ENCODE measurements around the gene ADAMTSL2. TPM values are rescaled to one million over a fixed set of nuclear protein-coding genes. Genes with fewer than 3 reads are reported as not detected.

Gene ADAMTSL2
- total and polyA plus RNA-seq, 9 donors = 2.3 to 5.5 (median 4.7) TPM

DNA sequence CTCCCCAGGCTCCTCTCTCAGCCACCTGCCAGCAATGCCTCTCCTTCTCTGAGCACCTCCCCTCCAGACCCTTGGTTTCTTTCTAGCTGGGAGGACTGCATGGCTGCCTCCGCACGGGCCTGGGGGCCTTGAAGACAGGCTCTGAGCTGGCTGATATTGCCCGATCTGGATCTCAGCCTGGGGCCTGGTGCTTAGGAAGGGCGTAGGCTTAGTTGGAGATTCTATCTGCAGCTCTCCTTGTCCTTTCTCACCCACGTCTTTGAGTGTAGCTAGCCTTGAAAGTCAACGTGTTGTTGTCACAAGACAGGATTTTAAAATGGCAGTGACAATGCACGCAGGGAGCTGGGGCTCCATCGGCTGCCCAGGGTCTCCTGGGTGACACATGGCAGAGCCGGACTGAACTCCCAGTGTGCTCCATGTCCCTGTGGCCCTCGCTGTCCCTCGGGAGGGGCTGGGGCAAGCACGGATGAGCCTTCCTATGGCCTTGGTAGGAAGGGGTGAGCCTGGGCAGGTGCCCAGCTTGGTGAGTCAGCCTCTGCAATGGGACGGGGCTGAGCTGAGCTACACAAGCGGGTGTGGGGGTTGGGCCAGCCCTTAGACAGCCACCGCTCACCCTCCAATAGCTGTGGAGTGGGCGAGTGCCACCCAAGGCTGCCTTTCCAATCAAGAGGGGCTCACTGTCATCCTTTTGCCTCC lies 9.4 kb downstream of the ADAMTSL2 start:
- Histone ChIP-seq H3K4me3 (ENCODE audit: low read length) (no peak overlapping the region), H3K9me3 (replicated peaks; ENCODE audit: control insufficient read depth, low read depth, low read length) (no peaks in the 10 kb centered on the region), H3K4me1 (ENCODE audit: control insufficient read depth, insufficient read depth, low read length) (peaks cover 41% of the 10 kb centered on the region), H3K36me3 (ENCODE audit: control insufficient read depth, insufficient read depth, low read length) (no peaks in the 10 kb centered on the region), H3K27me3 (ENCODE audit: control insufficient read depth, insufficient read depth, low read length) (peaks cover 7% of the 10 kb centered on the region), H3K27ac (ENCODE audit: low read length) (no peak overlapping the region)
- 81% methylated on average over 14 of the region's 16 CpGs for WGBS (ENCODE audit: insufficient coverage)
- no peak for DNase-seq

DNA sequence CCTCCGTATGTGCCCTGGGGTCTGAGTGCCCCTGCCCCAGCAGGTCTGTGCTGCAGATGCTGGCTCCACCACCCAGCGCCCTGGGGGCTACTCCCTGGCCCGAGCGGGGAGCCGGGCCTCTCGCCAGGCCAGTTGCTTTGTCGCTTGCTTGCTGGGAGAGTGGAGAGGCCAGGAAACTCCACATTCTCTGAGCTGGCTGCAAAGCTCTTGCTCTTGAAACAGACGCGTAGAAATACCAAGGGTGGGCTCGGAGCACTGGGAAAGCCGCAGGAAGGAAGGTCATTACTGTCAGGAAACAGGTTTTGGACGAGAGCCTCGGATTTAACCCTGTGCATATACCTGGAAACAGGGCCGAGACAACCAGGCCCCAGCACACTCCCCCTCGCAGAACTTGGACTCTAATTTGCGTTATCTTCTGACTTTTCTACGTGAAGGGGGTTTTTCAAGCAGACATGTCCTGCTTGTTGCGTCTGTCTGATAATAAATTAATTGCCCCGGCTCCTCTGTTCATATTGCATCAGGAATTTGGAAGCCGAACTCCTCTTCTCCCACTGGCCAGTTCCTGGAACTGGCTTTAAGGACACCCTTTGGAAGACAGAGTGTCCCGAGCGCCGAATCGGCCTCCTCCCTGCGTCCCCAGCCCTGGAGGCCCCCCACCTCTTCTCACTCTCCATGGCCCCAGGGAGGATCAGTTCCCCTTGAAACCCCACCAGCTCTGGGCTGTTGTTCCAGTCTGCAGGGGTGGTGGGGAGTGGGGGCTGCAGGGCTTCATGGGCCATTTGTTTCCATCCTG lies 11.2 kb downstream of the ADAMTSL2 start:
- WGBS (ENCODE audit: insufficient coverage) = 21% methylated on average over 19 of the region's 25 CpGs
- H3K4me1 ChIP-seq (ENCODE audit: control insufficient read depth, insufficient read depth, low read length) = peaks cover 24% of the 10 kb centered on the region
- peaks cover 6% of the 10 kb centered on the region for H3K27me3 ChIP-seq (ENCODE audit: control insufficient read depth, insufficient read depth, low read length)
- peak; percentile 58 for DNase-seq
- H3K27ac ChIP-seq (ENCODE audit: low read length) = peak overlapping the region; percentile 47
- H3K9me3 ChIP-seq (replicated peaks; ENCODE audit: control insufficient read depth, low read depth, low read length) = no peaks in the 10 kb centered on the region
- H3K4me3 ChIP-seq (ENCODE audit: low read length) = no peak overlapping the region
- no peaks in the 10 kb centered on the region for H3K36me3 ChIP-seq (ENCODE audit: control insufficient read depth, insufficient read depth, low read length)

GRCh38 chr9:133546287-133546680 lies 11.8 kb downstream of the ADAMTSL2 start:
- peaks cover 24% of the 10 kb centered on the region for H3K4me1 ChIP-seq (ENCODE audit: control insufficient read depth, insufficient read depth, low read length)
- H3K27ac ChIP-seq (ENCODE audit: low read length) = no peak overlapping the region
- DNase-seq = no peak
- 80% methylated on average over 8 of the region's 8 CpGs for WGBS (ENCODE audit: insufficient coverage)
- H3K27me3 ChIP-seq (ENCODE audit: control insufficient read depth, insufficient read depth, low read length) = peaks cover 6% of the 10 kb centered on the region
- H3K9me3 ChIP-seq (replicated peaks; ENCODE audit: control insufficient read depth, low read depth, low read length) = no peaks in the 10 kb centered on the region
- H3K4me3 ChIP-seq (ENCODE audit: low read length) = no peak overlapping the region
- H3K36me3 ChIP-seq (ENCODE audit: control insufficient read depth, insufficient read depth, low read length) = no peaks in the 10 kb centered on the region

DNA sequence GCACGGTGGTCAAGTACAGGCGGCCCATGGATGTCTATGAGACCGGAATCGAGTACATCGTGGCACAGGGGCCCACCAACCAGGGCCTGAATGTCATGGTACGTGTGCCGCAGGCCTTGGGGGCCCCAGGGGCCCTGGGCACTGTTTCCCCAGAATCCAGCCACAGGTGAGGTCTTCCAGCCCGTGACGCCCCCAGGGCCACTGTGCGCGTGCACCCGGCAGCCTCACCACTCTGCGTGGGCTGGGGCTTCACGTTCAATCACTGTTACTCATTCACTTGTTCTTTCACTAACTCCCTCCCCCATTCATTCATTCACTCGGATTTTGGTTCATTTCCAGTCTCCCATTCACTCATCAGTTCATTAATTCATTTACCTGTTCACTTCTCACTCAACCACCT lies 12.6 kb downstream of the ADAMTSL2 start:
- no peak overlapping the region for H3K4me3 ChIP-seq (ENCODE audit: low read length)
- no peak overlapping the region for H3K27ac ChIP-seq (ENCODE audit: low read length)
- WGBS (ENCODE audit: insufficient coverage) = 90% methylated on average over 15 of the region's 15 CpGs
- no peaks in the 10 kb centered on the region for H3K9me3 ChIP-seq (replicated peaks; ENCODE audit: control insufficient read depth, low read depth, low read length)
- peaks cover 6% of the 10 kb centered on the region for H3K27me3 ChIP-seq (ENCODE audit: control insufficient read depth, insufficient read depth, low read length)
- DNase-seq = no peak
- H3K36me3 ChIP-seq (ENCODE audit: control insufficient read depth, insufficient read depth, low read length) = no peaks in the 10 kb centered on the region
- peaks cover 24% of the 10 kb centered on the region for H3K4me1 ChIP-seq (ENCODE audit: control insufficient read depth, insufficient read depth, low read length)

- peaks cover 3% of the 10 kb centered on the region for H3K4me1 ChIP-seq (ENCODE audit: control insufficient read depth, insufficient read depth, low read length)
- no peak overlapping the region for H3K4me3 ChIP-seq (ENCODE audit: low read length)
- no CpG with 5 or more reads among the region's 7 CpGs for WGBS (ENCODE audit: insufficient coverage)
- peaks cover 4% of the 10 kb centered on the region for H3K27me3 ChIP-seq (ENCODE audit: control insufficient read depth, insufficient read depth, low read length)
- no peak overlapping the region for H3K27ac ChIP-seq (ENCODE audit: low read length)
- DNase-seq = no peak
- H3K36me3 ChIP-seq (ENCODE audit: control insufficient read depth, insufficient read depth, low read length) = peaks cover 7% of the 10 kb centered on the region
- no peaks in the 10 kb centered on the region for H3K9me3 ChIP-seq (replicated peaks; ENCODE audit: control insufficient read depth, low read depth, low read length)
Observed at GRCh38 chr9:133551446-133551845, 16.9 kb downstream of the ADAMTSL2 start.

DNA sequence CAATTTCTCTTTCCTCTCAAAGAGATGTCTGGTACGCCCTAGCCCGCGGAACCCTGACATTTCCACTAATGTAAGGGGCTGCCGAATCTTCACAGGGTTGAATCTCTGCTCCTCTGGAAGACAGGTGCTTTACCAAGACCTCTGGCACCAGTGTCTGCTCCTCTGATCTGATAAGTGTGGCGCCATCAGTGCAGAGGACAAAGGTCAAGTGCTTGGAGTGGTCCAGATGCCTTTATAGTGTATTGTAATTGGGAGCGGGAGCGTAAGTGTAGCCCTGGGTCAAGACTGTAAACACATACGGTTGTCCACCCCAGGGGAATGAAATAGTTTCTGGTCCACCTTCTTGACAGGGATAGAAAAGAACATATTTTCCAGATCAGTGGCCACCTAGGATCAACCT lies 17.7 kb downstream of the ADAMTSL2 start:
- peaks cover 9% of the 10 kb centered on the region for H3K36me3 ChIP-seq (ENCODE audit: control insufficient read depth, insufficient read depth, low read length)
- 79% methylated on average over 3 of the region's 8 CpGs for WGBS (ENCODE audit: insufficient coverage)
- peaks cover 4% of the 10 kb centered on the region for H3K27me3 ChIP-seq (ENCODE audit: control insufficient read depth, insufficient read depth, low read length)
- no peak overlapping the region for H3K4me3 ChIP-seq (ENCODE audit: low read length)
- no peak overlapping the region for H3K27ac ChIP-seq (ENCODE audit: low read length)
- no peak for DNase-seq
- H3K9me3 ChIP-seq (replicated peaks; ENCODE audit: control insufficient read depth, low read depth, low read length) = no peaks in the 10 kb centered on the region
- H3K4me1 ChIP-seq (ENCODE audit: control insufficient read depth, insufficient read depth, low read length) = no peaks in the 10 kb centered on the region

- DNase-seq = no peak
Observed at GRCh38 chr9:133553123-133553522, 18.6 kb downstream of the ADAMTSL2 start.

DNA sequence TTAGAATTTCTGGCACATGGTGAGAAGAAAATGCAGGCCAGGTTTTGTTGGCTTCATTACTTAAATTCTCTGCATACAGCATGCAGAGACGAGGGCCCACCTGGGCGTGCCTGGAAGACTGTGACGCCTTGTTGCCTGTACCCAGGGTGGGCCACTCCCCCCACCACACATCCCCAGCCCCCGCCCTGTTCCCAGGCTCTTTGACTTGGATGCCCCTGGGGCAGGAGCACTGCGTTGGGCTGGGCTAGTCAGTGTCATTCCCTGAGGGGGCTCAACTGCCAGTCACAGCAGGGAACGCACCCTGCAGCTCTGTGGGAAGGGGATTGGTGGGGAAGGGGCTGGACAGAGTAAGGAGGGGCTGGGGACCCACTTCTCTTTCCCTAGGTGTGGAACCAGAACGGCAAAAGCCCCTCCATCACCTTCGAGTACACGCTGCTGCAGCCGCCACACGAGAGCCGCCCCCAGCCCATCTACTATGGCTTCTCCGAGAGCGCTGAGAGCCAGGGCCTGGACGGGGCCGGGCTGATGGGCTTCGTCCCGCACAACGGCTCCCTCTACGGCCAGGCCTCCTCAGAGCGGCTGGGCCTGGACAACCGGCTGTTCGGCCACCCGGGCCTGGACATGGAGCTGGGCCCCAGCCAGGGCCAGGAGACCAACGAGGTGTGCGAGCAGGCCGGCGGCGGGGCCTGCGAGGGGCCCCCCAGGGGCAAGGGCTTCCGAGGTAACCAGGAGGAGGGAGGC lies 19.6 kb downstream of the ADAMTSL2 start:
- Histone ChIP-seq H3K4me3 (ENCODE audit: low read length) (no peak overlapping the region), H3K36me3 (ENCODE audit: control insufficient read depth, insufficient read depth, low read length) (peaks cover 9% of the 10 kb centered on the region), H3K9me3 (replicated peaks; ENCODE audit: control insufficient read depth, low read depth, low read length) (no peaks in the 10 kb centered on the region), H3K4me1 (ENCODE audit: control insufficient read depth, insufficient read depth, low read length) (peaks cover 17% of the 10 kb centered on the region), H3K27me3 (ENCODE audit: control insufficient read depth, insufficient read depth, low read length) (peaks cover 4% of the 10 kb centered on the region), H3K27ac (ENCODE audit: low read length) (no peak overlapping the region)
- WGBS (ENCODE audit: insufficient coverage) = 70% methylated on average over 25 of the region's 31 CpGs
- DNase-seq = no peak

More at GRCh38 chr9:133553123-133553522, 18.6 kb downstream of the ADAMTSL2 start:
- peaks cover 6% of the 10 kb centered on the region for H3K4me1 ChIP-seq (ENCODE audit: control insufficient read depth, insufficient read depth, low read length)
- H3K9me3 ChIP-seq (replicated peaks; ENCODE audit: control insufficient read depth, low read depth, low read length) = no peaks in the 10 kb centered on the region
- peaks cover 4% of the 10 kb centered on the region for H3K27me3 ChIP-seq (ENCODE audit: control insufficient read depth, insufficient read depth, low read length)
- peaks cover 9% of the 10 kb centered on the region for H3K36me3 ChIP-seq (ENCODE audit: control insufficient read depth, insufficient read depth, low read length)
- no peak overlapping the region for H3K4me3 ChIP-seq (ENCODE audit: low read length)
- WGBS (ENCODE audit: insufficient coverage) = 90% methylated on average over 9 of the region's 10 CpGs
- H3K27ac ChIP-seq (ENCODE audit: low read length) = no peak overlapping the region

DNA sequence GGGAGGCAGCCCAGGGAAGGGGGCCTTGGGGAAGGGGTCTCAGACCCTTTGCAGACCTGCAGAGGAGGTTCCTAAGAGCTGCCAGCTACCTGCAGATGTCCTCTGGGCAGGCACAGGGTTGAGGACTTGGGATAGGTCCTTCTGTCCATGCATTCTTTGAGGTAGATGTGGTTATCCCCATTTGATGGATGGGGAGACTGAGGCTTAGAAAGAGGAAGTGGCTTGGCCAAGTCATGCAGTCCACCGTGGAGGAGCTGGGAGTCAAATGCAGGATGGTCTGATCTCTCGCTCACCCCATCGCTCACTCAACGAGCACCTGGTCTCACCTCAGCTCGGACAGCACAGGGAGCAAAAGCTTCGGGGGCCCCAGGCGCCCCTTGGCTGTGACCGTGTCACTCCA lies 20.2 kb downstream of the ADAMTSL2 start:
- no peak for DNase-seq
- peaks cover 18% of the 10 kb centered on the region for H3K4me1 ChIP-seq (ENCODE audit: control insufficient read depth, insufficient read depth, low read length)
- peaks cover 2% of the 10 kb centered on the region for H3K27me3 ChIP-seq (ENCODE audit: control insufficient read depth, insufficient read depth, low read length)
- H3K4me3 ChIP-seq (ENCODE audit: low read length) = no peak overlapping the region
- WGBS (ENCODE audit: insufficient coverage) = 87% methylated on average over 8 of the region's 8 CpGs
- no peaks in the 10 kb centered on the region for H3K9me3 ChIP-seq (replicated peaks; ENCODE audit: control insufficient read depth, low read depth, low read length)
- H3K27ac ChIP-seq (ENCODE audit: low read length) = no peak overlapping the region
- peaks cover 9% of the 10 kb centered on the region for H3K36me3 ChIP-seq (ENCODE audit: control insufficient read depth, insufficient read depth, low read length)

GRCh38 chr9:133556354-133556753 lies 21.9 kb downstream of the ADAMTSL2 start:
- Histone ChIP-seq H3K9me3 (replicated peaks; ENCODE audit: control insufficient read depth, low read depth, low read length) (no peaks in the 10 kb centered on the region), H3K36me3 (ENCODE audit: control insufficient read depth, insufficient read depth, low read length) (peaks cover 9% of the 10 kb centered on the region), H3K4me3 (ENCODE audit: low read length) (no peak overlapping the region), H3K27me3 (ENCODE audit: control insufficient read depth, insufficient read depth, low read length) (peaks cover 2% of the 10 kb centered on the region), H3K27ac (ENCODE audit: low read length) (no peak overlapping the region), H3K4me1 (ENCODE audit: control insufficient read depth, insufficient read depth, low read length) (peaks cover 28% of the 10 kb centered on the region)
- no peak for DNase-seq
- 85% methylated on average over 5 of the region's 5 CpGs for WGBS (ENCODE audit: insufficient coverage)

All from muscle of leg (tissue), 11 donors.